Keratinocyte (primary cell): ENCODE data around the gene HSPA12B. TPM values are rescaled to one million over a fixed set of nuclear protein-coding genes. Genes with fewer than 3 reads are reported as not detected.

Experiments
- DNase-seq: peaks from one replicate; pipeline ENCODE4 v3.0.0-alpha.2; 2011; ENCODE audit warnings: low read depth, missing footprints, low spot score
- FAIRE-seq: peaks from 2 replicates; lab custom pipeline; 2011; peaks lifted over from hg19 to GRCh38; lab: Jason Lieb, UNC
- H2AFZ ChIP-seq: 2 replicates; pipeline ENCODE4 v1.6.0; 2012; ENCODE audit warnings: low read length, control low read depth, inconsistent platforms; ENCODE audit not compliant: control insufficient read depth
- H3K27ac ChIP-seq: 2 replicates; pipeline ENCODE4 v1.5.1; 2011; ENCODE audit warnings: low read length; ENCODE audit not compliant: control insufficient read depth, insufficient read depth
- H3K27me3 ChIP-seq: 3 replicates; pipeline ENCODE4 v1.6.0; 2011; ENCODE audit warnings: low read length; ENCODE audit not compliant: control insufficient read depth, insufficient read depth; ENCODE audit errors: extremely low read depth
- H3K36me3 ChIP-seq, 2 experiments: 2 replicates in 1 of 2; 3 replicates in 1 of 2; pipeline ENCODE4 v1.5.1; 2011; ENCODE audit warnings: low read length in 2 of 2, mild to moderate bottlenecking in 1 of 2; ENCODE audit not compliant: control insufficient read depth in 2 of 2, insufficient read depth in 2 of 2; ENCODE audit errors: extremely low read depth in 1 of 2
- H3K4me1 ChIP-seq: 3 replicates; pipeline ENCODE4 v1.5.1; 2011; ENCODE audit warnings: low read length; ENCODE audit not compliant: control insufficient read depth, insufficient read depth; ENCODE audit errors: extremely low read depth
- H3K4me2 ChIP-seq: 3 replicates; pipeline ENCODE4 v1.6.0; 2011; ENCODE audit warnings: low read depth, low read length; ENCODE audit not compliant: control insufficient read depth, insufficient read depth; ENCODE audit errors: extremely low read depth
- H3K4me3 ChIP-seq, 3 experiments: fragments of 200-600 bp in 1 of 3; sonication (generic) in 1 of 3; 2 replicates in 2 of 3; 3 replicates in 1 of 3; pipeline ENCODE4 v1.5.1; 2011 to 2016; ENCODE audit warnings: low read length in 3 of 3, mild to moderate bottlenecking in 3 of 3, control low read depth in 2 of 3, inconsistent platforms in 1 of 3, low read depth in 1 of 3, mixed read lengths in 1 of 3, mixed run types in 1 of 3, moderate library complexity in 1 of 3; ENCODE audit not compliant: control insufficient read depth in 2 of 3, insufficient read depth in 2 of 3; ENCODE audit errors: extremely low read depth in 1 of 3
- H3K79me2 ChIP-seq: 2 replicates; pipeline ENCODE4 v1.6.0; 2012; ENCODE audit warnings: low read length; ENCODE audit not compliant: control insufficient read depth, insufficient read depth
- H3K9ac ChIP-seq: 3 replicates; pipeline ENCODE4 v1.6.0; 2011; ENCODE audit warnings: low read length; ENCODE audit not compliant: control insufficient read depth, insufficient read depth; ENCODE audit errors: extremely low read depth
- H3K9me1 ChIP-seq: 3 replicates; pipeline ENCODE4 v1.6.0; 2011; ENCODE audit warnings: low read length; ENCODE audit not compliant: control insufficient read depth, insufficient read depth; ENCODE audit errors: extremely low read depth
- H3K9me3 ChIP-seq: 2 replicates; pipeline ENCODE4 v1.5.1; 2012; ENCODE audit warnings: low read depth, low read length; ENCODE audit not compliant: control insufficient read depth
- H4K20me1 ChIP-seq: 3 replicates; pipeline ENCODE4 v1.6.0; 2011; ENCODE audit warnings: low read length; ENCODE audit not compliant: control insufficient read depth, insufficient read depth; ENCODE audit errors: extremely low read depth
- EZH2 ChIP-seq: IDR thresholded peaks from one replicate; pipeline ENCODE4 v1.6.1; 2012; ENCODE audit warnings: inconsistent platforms, mild to moderate bottlenecking, low read length, moderate library complexity
- dilution Hi-C: fragments of 300-500 bp; cut with MboI; formaldehyde crosslinking; loops from one replicate; pipeline ENCODE4 v1.7.0; 2020; ENCODE audit warnings: low sequenced_read_pairs; ENCODE audit not compliant: extremely low pct_ligation_motif_present
- polyA plus RNA-seq, 5 experiments: library from polyadenylated mRNA; depleted of rRNA in 3 of 5; stranded (reverse) in 3 of 5; stranded (forward) in 1 of 5; unstranded in 1 of 5; fragments of >200 nt; gene quantifications; 1 replicate in 1 of 5; 2 replicates in 3 of 5; 3 replicates in 1 of 5; pipeline versions ENCODE4 v1.2.1 to v1.2.3, GENCODE V29; 2011 to 2012; ENCODE audit warnings: missing spikeins in 2 of 5, low read depth in 1 of 5, low replicate concordance in 1 of 5
- TF ChIP-seq, protein P1 (sequence below), 3 experiments: IDR thresholded peaks in 1 of 3; conservative IDR thresholded peaks in 1 of 3; optimal IDR thresholded peaks in 1 of 3; 2 replicates in 2 of 3; 3 replicates in 1 of 3; pipeline versions ENCODE3 to v1.5.1; 2011; ENCODE audit warnings: low read length in 3 of 3, mild to moderate bottlenecking in 3 of 3, moderate library complexity in 2 of 3, control low read depth in 1 of 3, inconsistent platforms in 1 of 3; ENCODE audit not compliant: insufficient read depth in 2 of 3; ENCODE audit errors: extremely low read depth in 1 of 3

Gene HSPA12B
- polyA plus RNA-seq, 1 donor (not counting 4 experiments of a cell fraction or from before 2014, with no cell fraction given), result not detected

DNA sequence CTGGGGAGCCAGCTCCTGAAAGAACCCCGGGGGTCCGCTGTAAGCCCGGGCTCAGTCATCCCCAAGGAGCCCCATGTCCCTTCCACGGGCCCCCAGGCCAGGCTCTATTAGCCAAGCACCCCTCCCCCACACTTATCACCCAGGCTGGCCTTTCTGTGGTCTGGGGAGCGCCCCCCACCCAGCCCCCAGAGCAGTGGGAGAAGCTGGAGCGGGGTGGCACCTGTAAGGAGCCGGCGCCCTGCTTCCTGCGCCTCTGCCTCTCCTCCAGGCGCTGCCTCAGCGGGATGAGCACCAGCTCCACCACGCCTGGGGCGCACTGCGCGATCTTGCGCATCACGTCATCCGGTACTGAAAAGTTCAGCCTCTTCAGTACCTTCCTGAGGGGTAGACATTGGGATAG, 46.5 kb downstream of the HSPA12B start:
- FAIRE-seq, result no peak
- H3K27ac ChIP-seq, result no peak overlapping the region
- no peak overlapping the region for H2AFZ ChIP-seq
- H3K4me1 ChIP-seq, result peaks cover 26% of the 10 kb centered on the region
- dilution Hi-C loops, result no loop called here
- no peak for DNase-seq
- peaks cover 8% of the 10 kb centered on the region for H4K20me1 ChIP-seq
- H3K9me1 ChIP-seq, result no peaks in the 10 kb centered on the region
- no peak overlapping the region for H3K9ac ChIP-seq
- H3K79me2 ChIP-seq, result peaks cover 8% of the 10 kb centered on the region
- H3K4me3 ChIP-seq, result no peak overlapping the region
- H3K27me3 ChIP-seq, result peaks cover 10% of the 10 kb centered on the region
- TF ChIP-seq, protein P1, sequence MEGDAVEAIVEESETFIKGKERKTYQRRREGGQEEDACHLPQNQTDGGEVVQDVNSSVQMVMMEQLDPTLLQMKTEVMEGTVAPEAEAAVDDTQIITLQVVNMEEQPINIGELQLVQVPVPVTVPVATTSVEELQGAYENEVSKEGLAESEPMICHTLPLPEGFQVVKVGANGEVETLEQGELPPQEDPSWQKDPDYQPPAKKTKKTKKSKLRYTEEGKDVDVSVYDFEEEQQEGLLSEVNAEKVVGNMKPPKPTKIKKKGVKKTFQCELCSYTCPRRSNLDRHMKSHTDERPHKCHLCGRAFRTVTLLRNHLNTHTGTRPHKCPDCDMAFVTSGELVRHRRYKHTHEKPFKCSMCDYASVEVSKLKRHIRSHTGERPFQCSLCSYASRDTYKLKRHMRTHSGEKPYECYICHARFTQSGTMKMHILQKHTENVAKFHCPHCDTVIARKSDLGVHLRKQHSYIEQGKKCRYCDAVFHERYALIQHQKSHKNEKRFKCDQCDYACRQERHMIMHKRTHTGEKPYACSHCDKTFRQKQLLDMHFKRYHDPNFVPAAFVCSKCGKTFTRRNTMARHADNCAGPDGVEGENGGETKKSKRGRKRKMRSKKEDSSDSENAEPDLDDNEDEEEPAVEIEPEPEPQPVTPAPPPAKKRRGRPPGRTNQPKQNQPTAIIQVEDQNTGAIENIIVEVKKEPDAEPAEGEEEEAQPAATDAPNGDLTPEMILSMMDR (optimal IDR thresholded peaks at IDR 0.05 in 1 of 3, IDR thresholded peaks at IDR 0.05 in 1 of 3, conservative IDR thresholded peaks at IDR 0.05 in 1 of 3; ENCODE audit: extremely low read depth in 1 of 3, insufficient read depth in 2 of 3, low read length in 3 of 3), result no peak
- TF ChIP-seq EZH2, result no peak
- H3K36me3 ChIP-seq, result no peaks in the 10 kb centered on the region
- H3K4me2 ChIP-seq, result no peak overlapping the region
- H3K9me3 ChIP-seq, result no peaks in the 10 kb centered on the region

DNA sequence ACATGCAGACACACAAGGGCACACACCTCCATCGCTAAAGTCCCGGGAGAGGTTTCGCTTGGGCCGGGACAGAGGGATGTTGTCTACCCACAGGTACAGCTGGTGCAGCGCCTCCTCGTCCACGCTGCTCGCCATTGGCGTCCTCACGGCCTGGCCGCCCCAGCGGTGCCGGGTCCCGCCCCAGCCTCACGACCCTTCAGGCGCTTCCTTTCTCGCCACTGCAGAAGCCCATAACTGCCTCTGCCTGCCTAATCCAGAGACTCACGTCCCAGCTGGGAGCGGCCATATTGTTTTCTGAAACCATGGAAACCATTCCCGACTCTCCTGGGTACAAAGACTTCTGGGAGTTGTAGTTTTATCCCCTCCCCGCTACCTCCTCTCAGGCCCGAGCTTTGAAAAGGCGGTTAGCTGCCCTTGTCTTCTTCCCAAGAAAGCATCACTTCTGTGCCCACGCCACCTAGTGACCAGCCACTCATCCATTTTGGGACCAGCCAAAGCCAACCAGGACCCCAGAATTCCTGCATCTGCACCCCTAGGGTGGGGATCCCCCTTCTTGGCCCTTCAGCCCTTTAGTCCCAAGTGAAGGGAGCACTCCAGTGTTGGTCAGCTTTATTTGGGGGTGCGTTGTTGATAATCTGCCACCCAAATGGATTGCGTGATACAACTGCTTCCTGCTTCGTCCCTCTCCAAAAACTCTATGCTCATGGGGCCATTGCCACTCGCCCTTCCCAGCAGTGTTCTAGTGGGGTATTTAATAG, 48.8 kb downstream of the HSPA12B start, which contains the start of gene SPEF1:
SPEF1 (minus strand) TSS at position 296 of the 758 bp plus-strand sequence; CDS start at position 135, 161 bp downstream.
- Histone ChIP-seq H3K4me3 (peak within 1 kb of the TSS; percentile 34 to 58 (median 39)), H3K27ac (no peak within 1 kb of the TSS), H3K9me1 (peaks cover 4% of the 10 kb centered on the region), H3K4me2 (peak within 1 kb of the TSS; percentile 83), H3K79me2 (peaks cover 31% of the 10 kb centered on the region), H2AFZ (peak within 1 kb of the TSS; percentile 50), H3K36me3 (peaks cover 0 to 9% of the 10 kb centered on the region in 2 experiments), H3K9ac (peak within 1 kb of the TSS; percentile 56), H3K9me3 (no peaks in the 10 kb centered on the region), H3K4me1 (peaks cover 40% of the 10 kb centered on the region), H3K27me3 (peaks cover 10% of the 10 kb centered on the region), H4K20me1 (peaks cover 21% of the 10 kb centered on the region)
- FAIRE-seq (peak; percentile 95), DNase-seq (no peak)
- TF ChIP-seq, protein P1 (optimal IDR thresholded peaks at IDR 0.05 in 1 of 3, IDR thresholded peaks at IDR 0.05 in 1 of 3, conservative IDR thresholded peaks at IDR 0.05 in 1 of 3; ENCODE audit: extremely low read depth in 1 of 3, insufficient read depth in 2 of 3, low read length in 3 of 3), result peak; percentile 18 to 65 (median 20)
- TF ChIP-seq EZH2, result no peak
- dilution Hi-C loops, result no loop called here
